GM18907 (cell line): ENCODE measurements around the gene UPF1.
"Not testable (repeated sequence)": the region's sequence is repeated elsewhere in the genome, so short reads cannot be mapped to it uniquely, and the experiment has no call there.

Experiments
- ATAC-seq: cut with Tn5 transposase; IDR thresholded peaks from one replicate; pipeline ENCODE4 v1.9.1; 2021; ENCODE audit warnings: mild to moderate bottlenecking, moderate library complexity; ENCODE audit not compliant: unreplicated experiment

Gene UPF1

DNA sequence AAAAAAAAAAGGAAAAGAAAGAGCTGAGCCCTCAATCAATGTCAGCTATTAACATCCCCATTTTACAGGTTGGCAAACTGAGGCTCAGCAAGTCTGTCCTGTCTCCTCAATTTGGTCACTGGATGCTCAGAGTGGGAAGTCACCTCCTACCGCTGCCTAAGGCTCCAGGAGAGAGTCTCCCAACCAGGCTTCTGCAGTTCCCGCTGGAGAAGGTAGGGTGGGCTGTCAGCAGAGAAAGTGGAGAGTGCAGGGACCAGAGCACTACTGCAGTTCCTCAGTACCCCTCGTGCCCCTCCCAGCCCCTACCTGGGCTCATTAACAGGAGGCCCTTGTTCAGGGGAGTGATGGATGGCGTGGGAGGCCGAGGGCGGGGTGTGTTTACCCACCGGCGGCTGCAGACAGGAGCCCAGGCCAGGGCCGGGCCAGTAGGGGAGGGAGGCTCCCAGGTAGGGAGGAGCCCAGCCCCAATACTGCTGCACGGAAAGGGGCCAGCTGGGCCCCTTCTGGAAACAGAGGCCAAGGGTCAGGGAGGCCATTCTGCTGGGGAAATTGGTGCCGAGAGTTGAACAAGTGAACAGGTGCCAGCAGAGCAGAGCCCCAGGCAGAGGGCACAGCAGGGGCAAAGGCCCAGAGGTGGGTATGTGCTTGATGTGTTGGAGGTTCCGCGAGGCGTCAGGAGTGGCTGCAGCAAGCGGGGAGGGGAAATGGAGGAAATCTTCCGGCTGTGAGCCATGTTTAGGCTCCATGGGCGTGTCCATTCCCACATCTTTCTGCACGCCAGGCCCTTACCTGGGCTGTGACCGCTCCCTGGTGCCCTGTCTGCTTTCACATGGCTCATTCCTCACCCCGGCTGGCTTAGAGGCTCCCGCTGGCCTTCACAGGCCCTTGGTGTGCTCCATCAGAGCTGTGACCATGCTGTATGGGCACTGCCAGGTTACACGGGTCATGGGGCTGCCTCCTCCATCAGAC lies 33.1 kb upstream of the UPF1 start:
- no peak for ATAC-seq

DNA sequence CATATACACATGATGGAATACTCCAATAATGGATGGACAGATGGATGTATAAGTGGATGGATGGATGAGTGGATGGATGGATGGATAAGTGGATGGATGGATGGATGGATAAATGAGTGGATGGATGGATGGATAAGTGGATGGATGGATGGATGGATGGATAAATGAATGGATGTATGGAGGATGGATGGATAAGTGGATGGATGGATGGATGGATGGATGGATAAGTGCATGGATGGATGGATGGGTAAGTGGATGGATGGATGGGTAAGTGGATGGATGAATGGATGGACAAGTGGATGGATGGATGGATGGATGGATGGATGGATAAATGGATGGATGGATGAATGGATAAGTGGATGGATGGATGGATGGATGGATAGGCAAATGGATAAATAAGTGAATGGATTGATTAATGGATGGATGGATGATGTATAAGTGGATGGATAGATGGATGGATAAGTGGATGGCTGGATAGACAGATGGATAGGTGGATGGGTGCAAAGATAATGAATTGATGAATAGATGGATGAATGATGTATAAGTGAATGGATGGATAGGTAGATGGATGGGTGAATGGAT lies 32.3 kb upstream of the UPF1 start:
- ATAC-seq: no peak

GRCh38 chr19:18800079-18800478 lies 31.7 kb upstream of the UPF1 start:
- ATAC-seq: no peak

GRCh38 chr19:18800636-18801035 lies 31.1 kb upstream of the UPF1 start:
- ATAC-seq: no peak

DNA sequence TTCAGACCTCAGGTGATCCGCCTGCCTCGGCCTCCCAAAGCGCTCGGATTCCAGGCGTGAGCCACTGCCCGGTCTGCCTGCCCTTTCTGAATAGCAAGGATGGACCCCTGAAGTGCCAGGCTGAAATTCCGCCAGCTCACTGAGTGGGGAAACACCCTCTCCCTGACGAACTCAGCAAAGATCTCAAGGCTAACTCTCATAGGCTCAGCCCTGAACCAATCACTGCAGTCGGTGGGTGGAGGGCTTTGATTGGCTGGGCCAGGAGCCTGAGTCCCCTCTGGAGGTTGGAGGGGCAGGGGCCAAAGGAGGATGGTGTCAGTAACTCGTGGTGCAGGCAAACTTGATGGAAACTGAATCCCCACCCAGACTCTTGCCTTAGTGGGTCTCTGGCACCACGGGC lies 29.4 kb upstream of the UPF1 start:
- no peak for ATAC-seq

DNA sequence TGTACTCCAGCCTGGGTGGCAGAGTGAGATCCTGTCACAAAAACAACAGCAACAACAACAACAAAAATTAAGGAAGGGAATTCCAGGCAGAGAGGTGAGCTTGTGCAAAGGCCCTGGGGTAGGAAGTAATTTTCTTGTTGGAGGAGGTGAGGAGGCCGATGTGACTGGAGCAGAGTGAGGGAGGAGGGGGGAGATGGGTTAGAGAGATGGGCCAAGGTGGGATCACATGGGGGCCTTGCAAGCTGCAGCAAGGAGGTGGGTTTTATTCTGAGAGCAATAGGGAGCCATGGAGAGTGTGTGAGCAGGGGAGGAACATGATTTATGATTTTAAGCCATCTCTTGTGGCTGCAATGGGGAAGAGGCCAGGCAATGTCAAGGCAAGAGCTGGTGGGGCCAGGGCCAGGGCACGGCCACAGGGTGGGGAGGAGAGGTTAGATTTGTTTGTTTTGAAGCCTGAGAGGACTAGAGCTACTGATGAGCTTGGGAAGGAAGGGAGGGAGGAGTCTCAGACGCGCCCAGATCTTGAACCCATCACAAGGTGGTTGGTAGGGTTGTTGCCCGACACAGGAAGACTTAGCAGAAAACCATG lies 28.1 kb upstream of the UPF1 start:
- ATAC-seq: no peak

GRCh38 chr19:18804139-18804601 lies 27.6 kb upstream of the UPF1 start:
- ATAC-seq: no peak

GRCh38 chr19:18804643-18805042 lies 27.1 kb upstream of the UPF1 start:
- ATAC-seq: no peak

GRCh38 chr19:18807861-18808331 lies 23.9 kb upstream of the UPF1 start:
- ATAC-seq: no peak

GRCh38 chr19:18809149-18809868 lies 22.4 kb upstream of the UPF1 start:
- ATAC-seq: no peak

- ATAC-seq: not testable (repeated sequence)
These were observed 20.1 kb upstream of the UPF1 start for GRCh38 chr19:18811638-18812037.

GRCh38 chr19:18814063-18814462 lies 17.7 kb upstream of the UPF1 start:
- ATAC-seq: no peak

GRCh38 chr19:18815673-18816072 lies 16.1 kb upstream of the UPF1 start:
- ATAC-seq: no peak

- not testable (repeated sequence) for ATAC-seq
These were observed 15.1 kb upstream of the UPF1 start for GRCh38 chr19:18816645-18817044.

- ATAC-seq: no peak
These were observed 14.2 kb upstream of the UPF1 start for GRCh38 chr19:18817574-18817973.

DNA sequence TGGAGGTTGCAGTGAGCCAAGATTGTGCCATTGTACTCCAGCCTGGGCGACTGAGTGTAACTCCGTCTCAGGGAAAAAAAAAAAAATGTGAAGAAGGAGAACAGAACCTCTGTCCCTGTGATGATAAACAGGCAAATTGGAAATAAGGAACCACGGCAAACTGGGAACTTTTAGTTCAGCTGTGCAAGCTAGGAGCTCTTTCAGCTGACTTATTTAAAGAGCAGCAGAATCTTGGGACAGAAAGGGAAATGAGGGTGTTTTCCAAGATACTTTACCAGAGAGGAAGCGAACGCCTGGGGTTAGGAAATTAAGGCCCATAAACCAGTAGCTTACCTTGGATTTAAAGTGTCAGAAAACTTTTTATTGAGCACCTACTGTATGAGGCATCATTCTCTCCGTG lies 3.0 kb upstream of the UPF1 start:
- ATAC-seq: no peak

DNA sequence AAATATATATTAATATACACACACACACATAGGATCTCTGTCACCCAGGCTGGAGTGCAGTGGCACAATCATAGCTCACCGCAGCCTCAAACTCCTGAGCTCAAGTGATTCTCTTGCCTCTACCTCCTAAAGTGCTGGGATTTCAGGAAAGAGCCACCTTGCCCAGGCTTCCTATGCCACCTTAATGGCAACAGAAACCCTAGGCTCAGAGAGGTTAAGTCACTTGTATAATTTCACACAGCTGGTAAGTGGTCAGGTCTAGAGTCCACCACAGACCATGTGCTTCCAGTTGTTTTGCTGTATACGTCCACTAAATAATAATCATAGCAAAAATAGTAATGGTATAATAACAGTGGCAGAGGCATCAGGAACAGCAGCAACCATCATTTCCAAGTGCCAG lies 1.3 kb upstream of the UPF1 start:
- no peak for ATAC-seq

DNA sequence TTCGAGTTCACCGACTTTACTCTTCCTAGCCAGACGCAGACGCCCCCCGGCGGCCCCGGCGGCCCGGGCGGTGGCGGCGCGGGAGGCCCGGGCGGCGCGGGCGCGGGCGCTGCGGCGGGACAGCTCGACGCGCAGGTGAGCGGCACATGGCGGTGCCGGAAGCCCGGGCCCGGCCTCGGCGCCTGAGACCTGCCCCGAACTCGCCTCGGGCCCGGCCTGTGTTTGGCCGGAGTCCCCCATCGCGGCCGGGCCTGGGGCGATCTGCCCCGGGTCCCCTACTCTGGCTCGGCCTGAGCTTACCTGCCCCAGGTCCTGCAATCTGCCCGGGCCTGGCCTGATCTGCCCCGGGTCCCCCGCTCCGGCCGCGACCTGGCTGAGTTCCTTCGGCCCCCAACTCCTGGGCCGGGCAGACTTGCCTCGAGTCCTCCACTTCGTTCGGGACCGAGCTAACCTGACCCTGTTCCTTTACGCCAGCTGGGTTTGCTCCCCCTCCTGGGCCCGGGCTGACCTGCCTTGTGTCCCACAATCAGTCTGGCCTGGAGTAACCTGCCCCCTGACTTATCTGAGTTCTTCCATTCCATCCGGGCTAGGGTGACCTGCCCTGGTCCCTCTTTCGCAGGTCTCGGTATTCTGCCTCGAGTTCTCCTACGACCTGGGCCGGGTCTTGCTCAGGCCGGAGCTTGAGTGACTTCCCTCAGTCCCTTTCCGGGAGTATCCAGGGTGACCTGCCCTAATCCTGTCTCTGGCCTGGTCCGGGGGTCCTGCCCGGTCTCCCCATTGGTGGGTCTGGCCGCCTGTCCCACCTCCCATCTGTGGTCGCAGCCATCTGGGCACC lies 764 bp downstream of the UPF1 start:
- peak; percentile 33 for ATAC-seq

- no peak for ATAC-seq
These were observed 1.4 kb downstream of the UPF1 start for GRCh38 chr19:18833141-18833476.
